Fibroblast of villous mesenchyme (primary cell): ENCODE results near the gene GDF7. TPM values are rescaled to one million over a fixed set of nuclear protein-coding genes. Genes with fewer than 3 reads are reported as not detected.

ENCODE experiments used
- DNase-seq: peaks from one replicate; pipeline ENCODE4 v3.0.0-alpha.2; 2010; ENCODE audit warnings: low read depth
- H3K4me3 ChIP-seq: 2 replicates; pipeline ENCODE4 v1.5.1; 2011; ENCODE audit warnings: low read depth, mild to moderate bottlenecking, low read length
- CTCF ChIP-seq: IDR thresholded peaks from 2 replicates; pipeline ENCODE4 v1.5.1; 2012; ENCODE audit warnings: low read depth, mild to moderate bottlenecking, low read length; ENCODE audit not compliant: insufficient read depth
- total RNA-seq: library from RNA; depleted of rRNA; stranded (reverse); fragments of >200 nt; gene quantifications from 2 replicates; pipeline ENCODE4 v1.2.3, GENCODE V29; 2012

GDF7 gene
- total RNA-seq, 1 donor, result 12.1 TPM

GRCh38 chr2:20665243-20666004, 1.5 kb upstream of the GDF7 start:
- peak overlapping the region; percentile 53 for H3K4me3 ChIP-seq
- DNase-seq, result no peak
- TF ChIP-seq CTCF, result no peak

GRCh38 chr2:20666005-20666303, 990 bp upstream of the GDF7 start:
- no peak for TF ChIP-seq CTCF
- peak overlapping the region; percentile 53 for H3K4me3 ChIP-seq
- DNase-seq, result no peak

GRCh38 chr2:20667151-20667530, 197 bp downstream of the GDF7 start:
- no peak for DNase-seq
- H3K4me3 ChIP-seq, result peak overlapping the region; percentile 55
- no peak for TF ChIP-seq CTCF

GRCh38 chr2:20667531-20668401, 822 bp downstream of the GDF7 start:
- no peak for TF ChIP-seq CTCF
- peak overlapping the region; percentile 55 for H3K4me3 ChIP-seq
- DNase-seq, result no peak

GRCh38 chr2:20668451-20668850, 1.5 kb downstream of the GDF7 start:
- no peak for TF ChIP-seq CTCF
- DNase-seq, result no peak
- H3K4me3 ChIP-seq, result no peak overlapping the region

- TF ChIP-seq CTCF, result no peak
- DNase-seq, result no peak
- no peak overlapping the region for H3K4me3 ChIP-seq
These were observed 2.0 kb downstream of the GDF7 start for GRCh38 chr2:20668871-20669475.
